SK-N-SH treated with all-trans-retinoic acid at 6 μM for 48 hours (cell line): ENCODE measurements around the gene GSAP.
"Not testable (repeated sequence)": the region's sequence is repeated elsewhere in the genome, so short reads cannot be mapped to it uniquely, and the experiment has no call there.

Source experiments
- ATAC-seq: fragments of 200-7000 bp; cut with Tn5 transposase; 3 replicates; pipeline ENCODE4 v1.9.1; 2020; ENCODE audit warnings: mild to moderate bottlenecking, moderate library complexity
- ARNTL ChIP-seq: fragments of 450-650 bp; formaldehyde crosslinking; IDR thresholded peaks from 2 replicates; pipeline ENCODE4 v1.5.0; 2020; ENCODE audit warnings: low read depth, mild to moderate bottlenecking, moderate library complexity, borderline replicate concordance
- BACH2 ChIP-seq: fragments of 250-450 bp; sonication (Bioruptor Pico); IDR thresholded peaks from 2 replicates; pipeline ENCODE4 v1.9.0; 2021; ENCODE audit warnings: mild to moderate bottlenecking, borderline replicate concordance
- CREB5 ChIP-seq: fragments of 250-450 bp; sonication (Bioruptor Pico); IDR thresholded peaks from 2 replicates; pipeline ENCODE4 v1.5.1; 2020; ENCODE audit warnings: low read depth, mild to moderate bottlenecking, moderate library complexity
- CSDC2 ChIP-seq: fragments of 250-450 bp; sonication (Bioruptor Pico); IDR thresholded peaks from 2 replicates; pipeline ENCODE4 v1.5.0; 2020; ENCODE audit warnings: mild to moderate bottlenecking, moderate library complexity
- CSRNP3 ChIP-seq: fragments of 250-450 bp; sonication (Bioruptor Pico); IDR thresholded peaks from 2 replicates; pipeline ENCODE4 v1.5.1; 2021; ENCODE audit warnings: mild to moderate bottlenecking, moderate library complexity
- ESRRG ChIP-seq: fragments of 250-450 bp; sonication (Bioruptor Pico); IDR thresholded peaks from 2 replicates; pipeline ENCODE4 v1.6.1; 2021; ENCODE audit warnings: mild to moderate bottlenecking
- GLIS3 ChIP-seq: fragments of 250-450 bp; sonication (Bioruptor Pico); IDR thresholded peaks from 2 replicates; pipeline ENCODE4 v1.5.0; 2020; ENCODE audit warnings: mild to moderate bottlenecking, moderate library complexity
- ISL1 ChIP-seq: fragments of 250-450 bp; sonication (Bioruptor Pico); IDR thresholded peaks from 2 replicates; pipeline ENCODE4 v2.1.2; 2022; ENCODE audit warnings: mild to moderate bottlenecking, moderate library complexity
- OSR1 ChIP-seq: fragments of 250-450 bp; sonication (Bioruptor Pico); IDR thresholded peaks from 2 replicates; pipeline ENCODE4 v1.8.0; 2022; ENCODE audit warnings: moderate library complexity, mild to moderate bottlenecking, inconsistent platforms
- PATZ1 ChIP-seq: fragments of 250-450 bp; sonication (Bioruptor Pico); IDR thresholded peaks from 2 replicates; pipeline ENCODE4 v1.8.0; 2020; ENCODE audit warnings: mild to moderate bottlenecking, moderate library complexity, borderline replicate concordance
- POU6F1 ChIP-seq: fragments of 250-450 bp; sonication (Bioruptor Pico); IDR thresholded peaks from 2 replicates; pipeline ENCODE4 v1.8.0; 2021; ENCODE audit warnings: low read depth, mild to moderate bottlenecking, moderate library complexity, borderline replicate concordance
- PPARA ChIP-seq: fragments of 250-450 bp; sonication (Bioruptor Pico); IDR thresholded peaks from 2 replicates; pipeline ENCODE4 v1.5.0; 2020; ENCODE audit warnings: mild to moderate bottlenecking, borderline replicate concordance
- RARB ChIP-seq: fragments of 250-450 bp; sonication (Bioruptor Pico); IDR thresholded peaks from 2 replicates; pipeline ENCODE4 v1.8.0; 2021; ENCODE audit warnings: mild to moderate bottlenecking, moderate library complexity
- SNAI2 ChIP-seq: fragments of 250-450 bp; sonication (Bioruptor Pico); IDR thresholded peaks from 2 replicates; pipeline ENCODE4 v1.5.0; 2020; ENCODE audit warnings: mild to moderate bottlenecking, moderate library complexity
- TCF4 ChIP-seq: fragments of 250-450 bp; sonication (Bioruptor Pico); IDR thresholded peaks from 2 replicates; pipeline ENCODE4 v1.8.0; 2021; ENCODE audit warnings: mild to moderate bottlenecking, moderate library complexity, borderline replicate concordance
- TSHZ2 ChIP-seq: fragments of 250-450 bp; sonication (Bioruptor Pico); IDR thresholded peaks from 2 replicates; pipeline ENCODE4 v1.5.0; 2020; ENCODE audit warnings: mild to moderate bottlenecking, moderate library complexity
- ZC3H10 ChIP-seq: fragments of 250-450 bp; sonication (Bioruptor Pico); IDR thresholded peaks from 2 replicates; pipeline ENCODE4 v1.5.1; 2021; ENCODE audit warnings: mild to moderate bottlenecking, moderate library complexity
- ZFP3 ChIP-seq: fragments of 250-450 bp; sonication (Bioruptor Pico); IDR thresholded peaks from 2 replicates; pipeline ENCODE4 v1.5.0; 2020; ENCODE audit warnings: mild to moderate bottlenecking, moderate library complexity
- ZFP30 ChIP-seq: fragments of 450-650 bp; formaldehyde crosslinking; IDR thresholded peaks from 2 replicates; pipeline ENCODE4 v1.5.0; 2022; ENCODE audit warnings: mild to moderate bottlenecking, moderate library complexity
- ZNF565 ChIP-seq: fragments of 450-650 bp; formaldehyde crosslinking; conservative IDR thresholded peaks from 2 replicates; pipeline ENCODE4 v1.5.0; 2020; ENCODE audit warnings: low read depth, mild to moderate bottlenecking, moderate library complexity
- ZNF70 ChIP-seq: fragments of 450-650 bp; formaldehyde crosslinking; IDR thresholded peaks from 2 replicates; pipeline ENCODE4 v1.5.0; 2020; ENCODE audit warnings: mild to moderate bottlenecking, moderate library complexity

GSAP gene

GRCh38 chr7:77415823-77416620 is at the start of gene GSAP:
GSAP (minus strand) TSS chr7:77416349; CDS start chr7:77416321, 28 bp downstream.
- TF ChIP-seq ESRRG (CRISPR knock-in tag) (peak; percentile 35; the same call in 1 of the 2 replicates), OSR1 (no peak)
- TF ChIP-seq, all 23 proteins: peak for 1
- peak; percentile 82 for ATAC-seq

GRCh38 chr7:77465256-77465655 is 49.1 kb upstream of the GSAP start:
- TF ChIP-seq ZNF565 (CRISPR knock-in tag) (no peak), GLIS3 (no peak), TCF4 (CRISPR knock-in tag) (no peak), OSR1 (no peak), POU6F1 (no peak), ESRRG (CRISPR knock-in tag) (no peak), CSRNP3 (no peak), PPARA (CRISPR knock-in tag) (no peak), ZNF70 (CRISPR knock-in tag) (no peak), TSHZ2 (no peak), CSDC2 (CRISPR knock-in tag) (no peak), SNAI2 (CRISPR knock-in tag) (no peak), ZFP30 (CRISPR knock-in tag) (no peak), BACH2 (no peak)
- TF ChIP-seq, all 23 proteins: peak for 0
- no peak for ATAC-seq

GRCh38 chr7:77464589-77464988 is 48.4 kb upstream of the GSAP start:
- TF ChIP-seq RARB (no peak), CREB5 (CRISPR knock-in tag) (no peak), GLIS3 (no peak), SNAI2 (CRISPR knock-in tag) (no peak), ZNF565 (CRISPR knock-in tag) (no peak), OSR1 (no peak), POU6F1 (no peak), ZC3H10 (CRISPR knock-in tag) (no peak), ZFP3 (CRISPR knock-in tag) (no peak), ARNTL (no peak), PATZ1 (no peak), ZFP30 (CRISPR knock-in tag) (no peak), PPARA (CRISPR knock-in tag) (no peak), ISL1 (no peak), ZNF70 (CRISPR knock-in tag) (no peak), ESRRG (CRISPR knock-in tag) (no peak)
- no peak for ATAC-seq

GRCh38 chr7:77463632-77464031 is 47.5 kb upstream of the GSAP start:
- ATAC-seq, result not testable (repeated sequence)
